ENCODE results near the gene CCNG1.

DNA sequence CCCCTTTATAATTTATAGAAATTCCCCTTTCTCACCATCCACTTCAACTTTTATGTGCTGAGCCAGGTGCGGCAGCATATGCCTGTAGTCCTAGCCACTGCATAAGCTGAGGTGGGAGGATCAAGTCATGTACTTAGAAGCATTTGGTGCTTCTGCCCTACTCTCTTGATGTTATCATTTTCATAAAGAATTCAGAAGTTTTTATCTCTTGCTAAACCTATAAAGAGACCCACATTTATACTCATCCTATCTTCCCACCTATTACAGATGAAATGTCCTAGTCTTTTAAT, 41.5 kb downstream of the CCNG1 start:
- TF ChIP-seq POLR2A (IDR thresholded peaks at IDR 0.05) (no peak), POLR2AphosphoS5 (IDR thresholded peaks at IDR 0.05) (no peak), EP300 (IDR thresholded peaks at IDR 0.05) (no peak)
- TF ChIP-seq, protein P1, sequence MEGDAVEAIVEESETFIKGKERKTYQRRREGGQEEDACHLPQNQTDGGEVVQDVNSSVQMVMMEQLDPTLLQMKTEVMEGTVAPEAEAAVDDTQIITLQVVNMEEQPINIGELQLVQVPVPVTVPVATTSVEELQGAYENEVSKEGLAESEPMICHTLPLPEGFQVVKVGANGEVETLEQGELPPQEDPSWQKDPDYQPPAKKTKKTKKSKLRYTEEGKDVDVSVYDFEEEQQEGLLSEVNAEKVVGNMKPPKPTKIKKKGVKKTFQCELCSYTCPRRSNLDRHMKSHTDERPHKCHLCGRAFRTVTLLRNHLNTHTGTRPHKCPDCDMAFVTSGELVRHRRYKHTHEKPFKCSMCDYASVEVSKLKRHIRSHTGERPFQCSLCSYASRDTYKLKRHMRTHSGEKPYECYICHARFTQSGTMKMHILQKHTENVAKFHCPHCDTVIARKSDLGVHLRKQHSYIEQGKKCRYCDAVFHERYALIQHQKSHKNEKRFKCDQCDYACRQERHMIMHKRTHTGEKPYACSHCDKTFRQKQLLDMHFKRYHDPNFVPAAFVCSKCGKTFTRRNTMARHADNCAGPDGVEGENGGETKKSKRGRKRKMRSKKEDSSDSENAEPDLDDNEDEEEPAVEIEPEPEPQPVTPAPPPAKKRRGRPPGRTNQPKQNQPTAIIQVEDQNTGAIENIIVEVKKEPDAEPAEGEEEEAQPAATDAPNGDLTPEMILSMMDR (IDR thresholded peaks at IDR 0.05): no peak

Data from sigmoid colon (tissue), 4 donors.